Transverse colon (tissue), 3 donors: Measurements from ENCODE around the gene IL26.

Experiments used
- EP300 ChIP-seq: sonication (generic); formaldehyde crosslinking; IDR thresholded peaks from one replicate; pipeline ENCODE4 v1.6.1; 2017; ENCODE audit warnings: antibody characterized with exemption, low read depth
- TF ChIP-seq, protein P1 (sequence below), 5 experiments: fragments of 200-600 bp in 3 of 5; fragments of 450-650 bp in 2 of 5; sonication (generic) in 3 of 5; IDR thresholded peaks; 1 replicate in 2 of 5; 2 replicates in 3 of 5; pipeline ENCODE4 v1.5.1; 2016 to 2017; ENCODE audit warnings: antibody characterized with exemption in 5 of 5, inconsistent platforms in 3 of 5, mild to moderate bottlenecking in 2 of 5, moderate library complexity in 1 of 5

GRCh38 chr12:68198507-68199086 lies 27.0 kb downstream of the IL26 start:
- TF ChIP-seq, protein P1, sequence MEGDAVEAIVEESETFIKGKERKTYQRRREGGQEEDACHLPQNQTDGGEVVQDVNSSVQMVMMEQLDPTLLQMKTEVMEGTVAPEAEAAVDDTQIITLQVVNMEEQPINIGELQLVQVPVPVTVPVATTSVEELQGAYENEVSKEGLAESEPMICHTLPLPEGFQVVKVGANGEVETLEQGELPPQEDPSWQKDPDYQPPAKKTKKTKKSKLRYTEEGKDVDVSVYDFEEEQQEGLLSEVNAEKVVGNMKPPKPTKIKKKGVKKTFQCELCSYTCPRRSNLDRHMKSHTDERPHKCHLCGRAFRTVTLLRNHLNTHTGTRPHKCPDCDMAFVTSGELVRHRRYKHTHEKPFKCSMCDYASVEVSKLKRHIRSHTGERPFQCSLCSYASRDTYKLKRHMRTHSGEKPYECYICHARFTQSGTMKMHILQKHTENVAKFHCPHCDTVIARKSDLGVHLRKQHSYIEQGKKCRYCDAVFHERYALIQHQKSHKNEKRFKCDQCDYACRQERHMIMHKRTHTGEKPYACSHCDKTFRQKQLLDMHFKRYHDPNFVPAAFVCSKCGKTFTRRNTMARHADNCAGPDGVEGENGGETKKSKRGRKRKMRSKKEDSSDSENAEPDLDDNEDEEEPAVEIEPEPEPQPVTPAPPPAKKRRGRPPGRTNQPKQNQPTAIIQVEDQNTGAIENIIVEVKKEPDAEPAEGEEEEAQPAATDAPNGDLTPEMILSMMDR (IDR thresholded peaks at IDR 0.05) = no peak
- no peak for TF ChIP-seq EP300
